Rectal smooth muscle tissue (tissue), 1 donor: ENCODE data around the gene HAND2.

Experiments used
- H3K27ac ChIP-seq: one replicate; pipeline ENCODE4 v1.7.0; 2013; ENCODE audit warnings: low read depth, low read length, inconsistent platforms
- H3K27me3 ChIP-seq: one replicate; pipeline ENCODE4 v1.7.0; 2013; ENCODE audit warnings: low read length; ENCODE audit not compliant: control insufficient read depth, insufficient read depth
- H3K36me3 ChIP-seq: one replicate; pipeline ENCODE4 v1.7.0; 2013; ENCODE audit warnings: low read length; ENCODE audit not compliant: control insufficient read depth, insufficient read depth
- H3K4me1 ChIP-seq: one replicate; pipeline ENCODE4 v1.7.0; 2013; ENCODE audit warnings: low read length; ENCODE audit not compliant: control insufficient read depth, insufficient read depth
- H3K4me3 ChIP-seq: one replicate; pipeline ENCODE4 v1.7.0; 2013; ENCODE audit warnings: low read length
- H3K9ac ChIP-seq: one replicate; pipeline ENCODE4 v1.7.0; 2013; ENCODE audit warnings: low read length

HAND2 gene

DNA sequence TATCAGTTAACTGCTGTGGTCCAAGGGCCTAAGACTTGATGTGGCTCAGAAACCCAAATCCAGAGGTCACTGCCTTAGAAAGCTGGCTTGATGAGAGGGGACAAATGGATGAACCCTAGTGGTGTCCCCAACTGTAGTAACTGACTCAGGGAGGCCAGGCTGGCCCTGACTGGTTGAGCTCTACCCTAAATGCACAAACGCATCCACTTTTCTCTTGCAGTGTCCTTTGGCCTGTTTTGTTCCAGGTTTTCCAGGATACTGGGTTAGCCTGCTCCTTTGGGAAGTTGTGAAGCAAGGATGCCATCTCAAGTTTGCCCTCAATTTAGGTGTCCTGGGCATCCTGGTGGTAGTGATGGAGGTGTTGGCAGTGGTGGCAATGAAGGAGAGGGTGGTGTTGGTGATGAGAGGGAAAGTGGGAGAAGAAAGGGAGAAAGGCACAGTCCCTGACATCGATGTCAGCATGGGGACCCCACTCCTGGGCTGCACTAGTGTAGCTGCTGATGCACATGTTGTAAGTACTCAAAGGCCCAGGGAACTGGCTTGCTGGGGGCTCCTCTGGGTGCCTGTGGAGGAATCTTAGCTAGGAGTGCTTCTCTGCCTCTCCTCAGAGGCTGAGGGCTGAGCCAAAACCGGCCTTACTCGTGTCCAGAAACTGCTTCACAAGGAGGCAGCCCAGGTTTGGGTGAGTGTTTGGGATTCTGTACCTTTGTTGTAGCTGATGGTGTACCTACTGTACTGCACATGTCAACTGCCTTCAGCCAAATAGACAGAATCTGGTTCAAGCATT is 2.9 kb upstream of the HAND2 start:
- Histone ChIP-seq H3K27me3 (peaks cover 5% of the 10 kb centered on the region), H3K27ac (peak overlapping the region; percentile 98), H3K4me1 (peaks cover 35% of the 10 kb centered on the region), H3K4me3 (peak overlapping the region; percentile 65), H3K36me3 (peaks cover 4% of the 10 kb centered on the region), H3K9ac (peak overlapping the region; percentile 16)

- no peaks in the 10 kb centered on the region for H3K27me3 ChIP-seq
- H3K27ac ChIP-seq, result peak overlapping the region; percentile 98
- peak overlapping the region; percentile 64 for H3K9ac ChIP-seq
- H3K36me3 ChIP-seq, result peaks cover 6% of the 10 kb centered on the region
- H3K4me3 ChIP-seq, result peak overlapping the region; percentile 65
- H3K4me1 ChIP-seq, result peaks cover 21% of the 10 kb centered on the region
Measured at GRCh38 chr4:173531086-173531965, 1.3 kb upstream of the HAND2 start.

GRCh38 chr4:173530326-173531085 is 477 bp upstream of the HAND2 start:
- peak overlapping the region; percentile 65 for H3K4me3 ChIP-seq
- peaks cover 15% of the 10 kb centered on the region for H3K4me1 ChIP-seq
- peak overlapping the region; percentile 64 for H3K9ac ChIP-seq
- H3K36me3 ChIP-seq, result peaks cover 11% of the 10 kb centered on the region
- peak overlapping the region; percentile 98 for H3K27ac ChIP-seq
- no peaks in the 10 kb centered on the region for H3K27me3 ChIP-seq

GRCh38 chr4:173528378-173529321 is 1.4 kb downstream of the HAND2 start:
- Histone ChIP-seq H3K4me1 (peaks cover 7% of the 10 kb centered on the region), H3K36me3 (peaks cover 11% of the 10 kb centered on the region), H3K27me3 (peaks cover 4% of the 10 kb centered on the region), H3K4me3 (peak overlapping the region; percentile 82), H3K9ac (peak overlapping the region; percentile 74), H3K27ac (peak overlapping the region; percentile 99)

- peak overlapping the region; percentile 99 for H3K27ac ChIP-seq
- peak overlapping the region; percentile 82 for H3K4me3 ChIP-seq
- H3K4me1 ChIP-seq, result peaks cover 4% of the 10 kb centered on the region
- H3K27me3 ChIP-seq, result peaks cover 13% of the 10 kb centered on the region
- H3K36me3 ChIP-seq, result peaks cover 11% of the 10 kb centered on the region
- H3K9ac ChIP-seq, result peak overlapping the region; percentile 55
Measured at GRCh38 chr4:173527103-173527891, 2.7 kb downstream of the HAND2 start.

DNA sequence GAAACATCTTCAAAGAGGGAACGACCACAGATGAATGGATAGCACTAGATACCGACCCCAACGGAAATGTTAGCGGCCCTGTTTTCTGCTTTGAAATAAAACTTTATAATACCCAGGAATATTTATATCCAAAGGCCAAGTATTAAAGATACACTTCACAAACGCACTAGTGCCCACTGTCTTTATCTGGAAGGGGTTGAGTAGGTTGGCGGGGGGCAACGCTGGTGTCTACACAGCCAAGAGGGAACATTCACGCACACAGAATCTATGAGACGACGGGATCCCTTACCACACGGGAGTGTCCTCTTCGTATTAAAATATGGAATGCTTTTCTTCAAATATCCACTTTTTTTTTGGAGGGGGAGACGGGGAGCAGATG is 3.3 kb downstream of the HAND2 start:
- Histone ChIP-seq H3K27me3 (peaks cover 14% of the 10 kb centered on the region), H3K27ac (peak overlapping the region; percentile 99), H3K4me1 (peaks cover 7% of the 10 kb centered on the region), H3K4me3 (peak overlapping the region; percentile 82), H3K36me3 (peaks cover 11% of the 10 kb centered on the region), H3K9ac (peak overlapping the region; percentile 21)

- H3K27ac ChIP-seq, result peak overlapping the region; percentile 99
- peaks cover 14% of the 10 kb centered on the region for H3K4me1 ChIP-seq
- peaks cover 14% of the 10 kb centered on the region for H3K27me3 ChIP-seq
- H3K9ac ChIP-seq, result no peak overlapping the region
- peak overlapping the region; percentile 82 for H3K4me3 ChIP-seq
- peaks cover 11% of the 10 kb centered on the region for H3K36me3 ChIP-seq
Measured at GRCh38 chr4:173526027-173526482, 4.0 kb downstream of the HAND2 start.

- peaks cover 11% of the 10 kb centered on the region for H3K36me3 ChIP-seq
- no peak overlapping the region for H3K9ac ChIP-seq
- H3K27me3 ChIP-seq, result peaks cover 14% of the 10 kb centered on the region
- peaks cover 20% of the 10 kb centered on the region for H3K4me1 ChIP-seq
- peak overlapping the region; percentile 82 for H3K4me3 ChIP-seq
- H3K27ac ChIP-seq, result peak overlapping the region; percentile 99
Measured at GRCh38 chr4:173525118-173526011, 4.7 kb downstream of the HAND2 start.

DNA sequence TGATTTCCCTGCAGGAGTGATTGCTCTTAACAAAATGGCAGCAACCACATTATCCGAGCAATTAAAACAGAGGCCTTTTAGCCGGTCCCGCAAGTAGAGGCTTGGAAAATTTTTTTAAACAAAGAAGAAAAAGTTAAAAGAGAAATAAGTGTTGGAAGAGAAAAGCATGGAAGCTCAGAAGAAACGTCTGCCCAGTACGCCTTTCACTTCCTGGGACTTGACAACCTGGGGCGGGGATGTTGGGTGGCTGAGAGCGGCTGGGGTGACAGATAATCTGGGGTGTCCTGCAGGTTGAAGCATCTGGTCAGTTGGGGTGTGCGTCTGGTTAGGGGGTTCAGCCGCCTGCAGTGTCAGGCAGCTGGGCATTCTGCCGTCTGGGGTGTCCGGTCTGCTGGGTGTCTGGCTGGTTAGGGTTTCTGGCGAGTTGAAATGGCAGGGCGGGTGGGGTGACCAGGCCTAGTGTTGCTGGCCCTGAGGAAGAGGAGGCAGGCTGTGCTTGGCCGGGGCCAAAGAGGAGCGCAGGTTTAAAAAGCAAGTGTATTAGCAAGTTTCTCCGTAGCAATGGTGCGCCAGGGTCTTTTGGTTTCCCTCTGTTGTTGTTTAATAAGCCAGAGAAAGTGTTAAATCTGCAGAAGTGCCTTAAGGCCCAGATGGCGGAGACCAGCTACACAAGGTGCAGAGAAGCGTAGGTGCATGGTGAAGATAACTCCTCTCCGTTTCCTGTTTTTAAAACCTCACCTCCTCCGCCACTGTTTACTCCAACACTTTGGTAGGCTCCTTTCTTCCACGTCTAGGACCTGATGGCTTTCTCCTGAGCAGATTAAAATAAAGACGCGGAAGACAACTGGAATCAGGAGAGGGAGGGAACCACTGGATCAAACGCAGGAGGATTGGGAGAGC is 5.6 kb downstream of the HAND2 start:
- H3K27ac ChIP-seq, result peak overlapping the region; percentile 99
- H3K4me3 ChIP-seq, result peak overlapping the region; percentile 82
- peaks cover 29% of the 10 kb centered on the region for H3K4me1 ChIP-seq
- peaks cover 11% of the 10 kb centered on the region for H3K36me3 ChIP-seq
- peaks cover 18% of the 10 kb centered on the region for H3K27me3 ChIP-seq
- peak overlapping the region; percentile 8 for H3K9ac ChIP-seq
